Breast epithelium (tissue), 4 donors: Measurements from ENCODE around the gene AURKAIP1. TPM values are rescaled to one million over a fixed set of nuclear protein-coding genes. Genes with fewer than 3 reads are reported as not detected.
A peak's percentile ranks its signal among the peaks of the same experiment; 100 is the strongest.

Experiments used
- DNase-seq, 2 donors: peaks; one replicate each; pipeline ENCODE4 v3.0.0-alpha.2; 2019; ENCODE audit warnings: low spot score in 2 of 2
- H3K27ac ChIP-seq, 2 donors: fragments of 200-600 bp; sonication (generic) in 1 of 2; one replicate each; pipeline ENCODE4 v1.5.1; 2016 to 2019; ENCODE audit warnings: mild to moderate bottlenecking in 1 of 2
- H3K27me3 ChIP-seq, 2 donors: fragments of 200-600 bp; sonication (generic) in 1 of 2; one replicate each; pipeline versions ENCODE4 v1.5.1 to v1.6.0; 2017 to 2019; ENCODE audit warnings: control low read depth in 1 of 2, mild to moderate bottlenecking in 1 of 2
- H3K36me3 ChIP-seq: fragments of 200-600 bp; one replicate; pipeline ENCODE4 v1.5.1; 2019
- H3K4me1 ChIP-seq, 2 donors: fragments of 200-600 bp; sonication (generic); one replicate each; pipeline ENCODE4 v1.5.1; 2016 to 2019; ENCODE audit warnings: control low read depth in 1 of 2
- H3K4me3 ChIP-seq, 3 donors: fragments of 200-600 bp; sonication (generic); 1 replicate in 2 of 3; 2 replicates in 1 of 3; pipeline ENCODE4 v1.5.1; 2016 to 2019; ENCODE audit warnings: mild to moderate bottlenecking in 3 of 3, moderate library complexity in 2 of 3
- H3K9me3 ChIP-seq, 2 donors: fragments of 200-600 bp; sonication (generic) in 1 of 2; one replicate each; pipeline ENCODE4 v1.5.1; 2016 to 2019; ENCODE audit warnings: control low read depth in 1 of 2
- CTCF ChIP-seq, 3 donors: fragments of 450-650 bp; IDR thresholded peaks; one replicate each; pipeline ENCODE4 v1.5.1; 2016 to 2017; ENCODE audit warnings: antibody characterized with exemption in 3 of 3, mild to moderate bottlenecking in 3 of 3, moderate library complexity in 3 of 3
- POLR2A ChIP-seq: fragments of 450-650 bp; IDR thresholded peaks from one replicate; pipeline ENCODE4 v1.6.1; 2016; ENCODE audit warnings: antibody characterized with exemption, mild to moderate bottlenecking, moderate library complexity
- POLR2AphosphoS5 ChIP-seq, 3 donors: sonication (generic); formaldehyde crosslinking; IDR thresholded peaks; one replicate each; pipeline ENCODE4 v1.6.1; 2017; ENCODE audit warnings: antibody characterized with exemption in 3 of 3
- intact Hi-C: fragments of 100-400 bp; cut with DNase I; formaldehyde crosslinking; loops from one replicate; pipeline ENCODE4 v1.15.1; 2023; ENCODE audit warnings: low total_unique reads
- total RNA-seq, 3 donors: library from RNA; depleted of rRNA; stranded (reverse); fragments of >200 nt; gene quantifications; one replicate each; pipeline ENCODE4 v1.1.0, GENCODE V29; 2016

The AURKAIP1 gene
- total RNA-seq, 3 donors from 2014 or later = 91.3 to 116 (median 99.6) TPM

GRCh38 chr1:1332031-1332755, 42.8 kb downstream of the AURKAIP1 start:
- no peak for TF ChIP-seq POLR2AphosphoS5 (IDR thresholded peaks at IDR 0.05)
- TF ChIP-seq CTCF (IDR thresholded peaks at IDR 0.05) = no peak
- no peak for TF ChIP-seq POLR2A
- H3K27me3 ChIP-seq = no peaks in the 10 kb centered on the region
- intact Hi-C loops = no loop called here
- peaks cover 13 to 19% of the 10 kb centered on the region in 2 donors for H3K4me1 ChIP-seq
- no peaks in the 10 kb centered on the region for H3K9me3 ChIP-seq
- H3K4me3 ChIP-seq = peak overlapping the region in 2 of 3 donors; percentile 15 to 47
- no peaks in the 10 kb centered on the region for H3K36me3 ChIP-seq
- no peak for DNase-seq
- H3K27ac ChIP-seq = no peak overlapping the region

GRCh38 chr1:1331068-1331965, 43.7 kb downstream of the AURKAIP1 start, which contains the start of gene TAS1R3:
Gene TAS1R3 (plus strand): TSS chr1:1331280. CDS start chr1:1331346, 66 bp downstream.
- Histone ChIP-seq H3K4me3 (peak within 1 kb of the TSS in 2 of 3 donors; percentile 15 to 47), H3K9me3 (no peaks in the 10 kb centered on the region), H3K4me1 (peaks cover 13 to 19% of the 10 kb centered on the region in 2 donors), H3K27me3 (no peaks in the 10 kb centered on the region), H3K36me3 (no peaks in the 10 kb centered on the region), H3K27ac (no peak within 1 kb of the TSS)
- TF ChIP-seq POLR2A (no peak), CTCF (IDR thresholded peaks at IDR 0.05) (no peak), POLR2AphosphoS5 (IDR thresholded peaks at IDR 0.05) (no peak)
- no peak for DNase-seq
- intact Hi-C loops = no loop called here

GRCh38 chr1:1330366-1331067, 44.5 kb downstream of the AURKAIP1 start:
- Histone ChIP-seq H3K4me3 (no peak overlapping the region), H3K36me3 (no peaks in the 10 kb centered on the region), H3K4me1 (peaks cover 19 to 24% of the 10 kb centered on the region in 2 donors), H3K27ac (no peak overlapping the region), H3K27me3 (no peaks in the 10 kb centered on the region), H3K9me3 (no peaks in the 10 kb centered on the region)
- no peak for DNase-seq
- intact Hi-C loops = no loop called here
- TF ChIP-seq POLR2AphosphoS5 (IDR thresholded peaks at IDR 0.05) = no peak
- TF ChIP-seq POLR2A = no peak
- no peak for TF ChIP-seq CTCF (IDR thresholded peaks at IDR 0.05)

DNA sequence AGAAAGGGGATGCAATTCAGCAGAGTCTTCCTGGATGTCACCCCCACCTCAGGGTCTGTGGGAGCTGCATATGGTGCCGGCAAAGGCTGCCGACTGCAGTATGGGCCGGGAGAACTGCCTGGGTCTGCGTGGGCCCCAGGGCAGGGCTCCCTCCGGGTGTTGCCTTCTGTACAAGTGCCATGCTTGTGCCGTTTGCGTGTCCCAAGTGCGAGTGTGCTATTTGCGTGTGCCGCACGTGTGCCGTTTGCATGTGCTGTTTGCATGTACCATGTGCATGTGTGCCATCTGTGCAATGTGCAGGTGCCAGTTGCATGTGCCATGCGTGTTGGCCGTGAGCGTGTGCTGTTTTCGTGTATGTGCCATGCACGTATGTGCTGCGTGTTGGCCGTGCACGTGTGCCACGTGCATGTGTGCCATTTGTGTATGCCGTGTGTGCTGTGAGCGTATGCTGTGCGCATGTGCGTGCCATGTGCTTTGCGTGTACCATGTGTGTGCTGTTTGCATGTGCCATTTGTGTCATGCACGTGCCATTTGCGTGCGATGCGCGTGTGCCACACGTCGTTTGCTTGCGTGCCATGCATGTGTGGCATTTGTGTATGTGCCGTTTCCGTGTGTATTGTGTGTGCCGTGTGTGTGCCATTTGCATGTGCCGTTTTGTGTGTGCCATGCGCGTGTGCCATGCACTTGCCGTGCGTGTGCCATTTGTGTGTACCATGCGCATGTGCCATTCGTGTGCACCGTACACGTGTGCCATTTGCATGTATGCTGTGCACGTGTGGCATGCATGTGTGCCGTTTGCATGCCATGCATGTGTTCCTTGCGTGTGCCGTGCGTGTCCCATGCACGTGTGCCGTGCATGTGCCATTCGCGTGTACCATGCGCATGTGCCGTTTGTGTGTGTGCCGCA, 45.5 kb downstream of the AURKAIP1 start:
- Histone ChIP-seq H3K27ac (no peak overlapping the region), H3K27me3 (no peaks in the 10 kb centered on the region), H3K36me3 (no peaks in the 10 kb centered on the region), H3K4me3 (no peak overlapping the region), H3K9me3 (no peaks in the 10 kb centered on the region), H3K4me1 (peaks cover 24 to 26% of the 10 kb centered on the region in 2 donors)
- no peak for DNase-seq
- TF ChIP-seq POLR2A (no peak), CTCF (IDR thresholded peaks at IDR 0.05) (no peak), POLR2AphosphoS5 (IDR thresholded peaks at IDR 0.05) (no peak)
- intact Hi-C loops = no loop called here
